CD4-positive, alpha-beta T cell treated with Interleukin-15 for 4 hours (primary cell): Measurements from ENCODE around the gene EIF2AK3.
"Not testable (repeated sequence)": the region's sequence is repeated elsewhere in the genome, so short reads cannot be mapped to it uniquely, and the experiment has no call there.

Experiments
- DNase-seq: peaks from one replicate; pipeline ENCODE4 v3.0.0-alpha.2; 2020; ENCODE audit warnings: low spot score

The EIF2AK3 gene

GRCh38 chr2:88627055-88627855, at the start of gene EIF2AK3:
Gene EIF2AK3 (minus strand): TSS chr2:88627464. CDS start chr2:88627274, 190 bp downstream.
- DNase-seq = peak; percentile 99

- DNase-seq = no peak
Observed at GRCh38 chr2:88673363-88673762, 46.1 kb upstream of the EIF2AK3 start.

- peak; percentile 53 for DNase-seq
Observed at GRCh38 chr2:88671786-88672427, 44.6 kb upstream of the EIF2AK3 start.

- DNase-seq = peak; percentile 41
Observed at GRCh38 chr2:88669482-88670214, 42.4 kb upstream of the EIF2AK3 start.

- no peak for DNase-seq
Observed at GRCh38 chr2:88668862-88669261, 41.6 kb upstream of the EIF2AK3 start.

GRCh38 chr2:88667219-88667618, 40.0 kb upstream of the EIF2AK3 start:
- DNase-seq = no peak

GRCh38 chr2:88666576-88666975, 39.3 kb upstream of the EIF2AK3 start:
- no peak for DNase-seq

GRCh38 chr2:88660622-88661021, 33.4 kb upstream of the EIF2AK3 start:
- DNase-seq = no peak

- no peak for DNase-seq
Observed at GRCh38 chr2:88659538-88659915, 32.3 kb upstream of the EIF2AK3 start.

GRCh38 chr2:88658881-88659537, 31.7 kb upstream of the EIF2AK3 start:
- DNase-seq = no peak

- no peak for DNase-seq
Observed at GRCh38 chr2:88658326-88658725, 31.1 kb upstream of the EIF2AK3 start.

- no peak for DNase-seq
Observed at GRCh38 chr2:88657131-88657530, 29.9 kb upstream of the EIF2AK3 start.

GRCh38 chr2:88656690-88657089, 29.4 kb upstream of the EIF2AK3 start:
- no peak for DNase-seq

GRCh38 chr2:88654714-88655113, 27.4 kb upstream of the EIF2AK3 start:
- no peak for DNase-seq

- no peak for DNase-seq
Observed at GRCh38 chr2:88651646-88652045, 24.4 kb upstream of the EIF2AK3 start.

- not testable (repeated sequence) for DNase-seq
Observed at GRCh38 chr2:88645291-88645882, 18.1 kb upstream of the EIF2AK3 start.

- DNase-seq = no peak
Observed at GRCh38 chr2:88642278-88642677, 15.0 kb upstream of the EIF2AK3 start.

- no peak for DNase-seq
Observed at GRCh38 chr2:88641330-88641729, 14.1 kb upstream of the EIF2AK3 start.

- no peak for DNase-seq
Observed at GRCh38 chr2:88639865-88640264, 12.6 kb upstream of the EIF2AK3 start.

- peak; percentile 42 for DNase-seq
Observed at GRCh38 chr2:88638743-88639142, 11.5 kb upstream of the EIF2AK3 start.

- DNase-seq = no peak
Observed at GRCh38 chr2:88638123-88638650, 10.9 kb upstream of the EIF2AK3 start.

- DNase-seq = no peak
Observed at GRCh38 chr2:88637464-88637863, 10.2 kb upstream of the EIF2AK3 start.
